Transverse colon (tissue), 4 donors: Measurements from ENCODE around the gene TMLHE. TPM values are rescaled to one million over a fixed set of nuclear protein-coding genes. Genes with fewer than 3 reads are reported as not detected.
"Not testable (repeated sequence)": the region's sequence is repeated elsewhere in the genome, so short reads cannot be mapped to it uniquely, and the experiment has no call there.

Experiments used
- DNase-seq: peaks from one replicate; pipeline ENCODE4 v3.0.0-alpha.2; 2019
- H3K27ac ChIP-seq, 4 donors: fragments of 200-600 bp; sonication (generic); 2 replicates each; pipeline ENCODE4 v1.5.1; 2016 to 2018; ENCODE audit warnings: inconsistent platforms in 4 of 4
- H3K27me3 ChIP-seq: fragments of 200-600 bp; sonication (generic); 2 replicates; pipeline ENCODE4 v1.5.1; 2017; ENCODE audit warnings: inconsistent platforms
- H3K36me3 ChIP-seq, 4 donors: fragments of 200-600 bp; sonication (generic); 2 replicates each; pipeline ENCODE4 v1.5.1; 2017 to 2019; ENCODE audit warnings: inconsistent platforms in 4 of 4
- H3K4me1 ChIP-seq, 4 donors: fragments of 200-600 bp; sonication (generic); 2 replicates each; pipeline ENCODE4 v1.5.1; 2017 to 2020; ENCODE audit warnings: inconsistent platforms in 4 of 4
- H3K4me3 ChIP-seq, 4 donors: fragments of 200-600 bp; sonication (generic); 1 replicate in 1 of 4; 2 replicates in 3 of 4; pipeline versions ENCODE4 v1.5.1 to v1.6.1; 2017 to 2019; ENCODE audit warnings: inconsistent platforms in 4 of 4
- H3K9me3 ChIP-seq, 2 donors: fragments of 200-600 bp; sonication (generic); 2 replicates each; pipeline ENCODE4 v1.5.1; 2017 to 2019; ENCODE audit warnings: inconsistent platforms in 2 of 2
- CTCF ChIP-seq, 5 experiments: fragments of 200-600 bp in 3 of 5; fragments of 450-650 bp in 2 of 5; sonication (generic) in 3 of 5; IDR thresholded peaks; 1 replicate in 2 of 5; 2 replicates in 3 of 5; pipeline ENCODE4 v1.5.1; 2016 to 2017; ENCODE audit warnings: antibody characterized with exemption in 5 of 5, inconsistent platforms in 3 of 5, mild to moderate bottlenecking in 2 of 5, moderate library complexity in 1 of 5
- EP300 ChIP-seq: sonication (generic); formaldehyde crosslinking; IDR thresholded peaks from one replicate; pipeline ENCODE4 v1.6.1; 2017; ENCODE audit warnings: antibody characterized with exemption, low read depth
- POLR2A ChIP-seq: fragments of 450-650 bp; IDR thresholded peaks from one replicate; pipeline ENCODE4 v1.6.1; 2016; ENCODE audit warnings: antibody characterized with exemption, mild to moderate bottlenecking, moderate library complexity
- POLR2AphosphoS5 ChIP-seq, 3 donors: sonication (generic); formaldehyde crosslinking; IDR thresholded peaks; one replicate each; pipeline ENCODE4 v1.6.1; 2016; ENCODE audit warnings: antibody characterized with exemption in 3 of 3
- whole genome bisulfite sequencing, 2 donors: methylation state at CpG; one replicate each; pipeline ENCODE4 v1.1.5; 2018; ENCODE audit warnings: low coverage in 1 of 2; 5-methylcytosine and 5-hydroxymethylcytosine counted together
- in situ Hi-C, 4 donors: fragments of 200-750 bp; cut with MboI; loops; one replicate each; pipeline versions ENCODE4 v1.15.0 to v1.15.1; 2017; ENCODE audit warnings: low sequenced_read_pairs in 3 of 4, low pct_ligation_motif_present in 1 of 4, low pct_unique_long_range_greater_than_20kb in 1 of 4
- intact Hi-C: fragments of 100-400 bp; cut with DNase I; formaldehyde crosslinking; loops from one replicate; pipeline ENCODE4 v1.15.1; 2023; ENCODE audit warnings: low total_unique reads
- total RNA-seq, 4 donors: library from RNA; depleted of rRNA; stranded (reverse); fragments of >200 nt; gene quantifications; one replicate each; pipeline ENCODE4 v1.1.0, GENCODE V29; 2016

TMLHE gene
- total RNA-seq, 4 donors from 2014 or later = 17.5 to 32.9 (median 29.1) TPM

GRCh38 chrX:155637714-155638113 lies 25.0 kb upstream of the TMLHE start:
- DNase-seq = no peak
- Histone ChIP-seq H3K36me3 (no peaks in the 10 kb centered on the region), H3K27me3 (no peaks in the 10 kb centered on the region), H3K27ac (no peak overlapping the region), H3K4me1 (peaks cover 0 to 3% (median 0%) of the 10 kb centered on the region in 4 donors), H3K9me3 (no peaks in the 10 kb centered on the region), H3K4me3 (no peak overlapping the region)
- in situ Hi-C loops (no loop called here), intact Hi-C loops (no loop called here)
- TF ChIP-seq EP300 = no peak
- TF ChIP-seq POLR2AphosphoS5 (IDR thresholded peaks at IDR 0.05) = no peak
- TF ChIP-seq CTCF (IDR thresholded peaks at IDR 0.05) = no peak
- TF ChIP-seq POLR2A = no peak

GRCh38 chrX:155635019-155635418 lies 22.3 kb upstream of the TMLHE start:
- 65% methylated on average over 1 of the region's 1 CpG; no CpG with 5 or more reads in 1 of the 2 donors for WGBS, 2 donors
- H3K27me3 ChIP-seq, H3K4me3 ChIP-seq, H3K4me1 ChIP-seq, H3K9me3 ChIP-seq, H3K27ac ChIP-seq, DNase-seq, in situ Hi-C loops, H3K36me3 ChIP-seq, intact Hi-C loops: not testable (repeated sequence)

GRCh38 chrX:155632431-155633100 lies 19.8 kb upstream of the TMLHE start:
- H3K27ac ChIP-seq = no peak overlapping the region
- intact Hi-C loops = no loop called here
- no peak overlapping the region for H3K4me3 ChIP-seq

GRCh38 chrX:155620110-155620509 lies 7.4 kb upstream of the TMLHE start:
- DNase-seq, H3K27me3 ChIP-seq, H3K9me3 ChIP-seq, H3K36me3 ChIP-seq, intact Hi-C loops, H3K4me1 ChIP-seq, H3K4me3 ChIP-seq, H3K27ac ChIP-seq, in situ Hi-C loops: not testable (repeated sequence)

More at GRCh38 chrX:155632431-155633100, 19.8 kb upstream of the TMLHE start:
- H3K27me3 ChIP-seq = no peaks in the 10 kb centered on the region
- no peaks in the 10 kb centered on the region for H3K36me3 ChIP-seq
- DNase-seq = no peak
- H3K4me1 ChIP-seq = no peaks in the 10 kb centered on the region
- in situ Hi-C loops = no loop called here
- H3K9me3 ChIP-seq = no peaks in the 10 kb centered on the region
- WGBS, 2 donors = 68% methylated on average over 3 of the region's 3 CpGs; no CpG with 5 or more reads in 1 of the 2 donors
- TF ChIP-seq POLR2A (no peak), EP300 (no peak), POLR2AphosphoS5 (IDR thresholded peaks at IDR 0.05) (no peak), CTCF (IDR thresholded peaks at IDR 0.05) (no peak)

GRCh38 chrX:155615938-155616337 lies 3.2 kb upstream of the TMLHE start:
- TF ChIP-seq POLR2AphosphoS5 (IDR thresholded peaks at IDR 0.05) (no peak), CTCF (IDR thresholded peaks at IDR 0.05) (no peak)
- in situ Hi-C loops (no loop called here), intact Hi-C loops (no loop called here)
- Histone ChIP-seq H3K27ac (no peak overlapping the region), H3K27me3 (no peaks in the 10 kb centered on the region), H3K36me3 (no peaks in the 10 kb centered on the region), H3K4me3 (no peak overlapping the region), H3K9me3 (no peaks in the 10 kb centered on the region), H3K4me1 (peaks cover 0 to 13% (median 6%) of the 10 kb centered on the region in 4 donors)
- no peak for DNase-seq
- WGBS, 2 donors = 81% methylated on average over 4 of the region's 4 CpGs; no CpG with 5 or more reads in 1 of the 2 donors
